GM23248 (cell line): Measurements from ENCODE around the gene BAMBI. TPM values are rescaled to one million over a fixed set of nuclear protein-coding genes. Genes with fewer than 3 reads are reported as not detected.
A peak's percentile ranks its signal among the peaks of the same experiment; 100 is the strongest.

Experiments
- DNase-seq: peaks from one replicate; pipeline ENCODE4 v3.0.0-alpha.2; 2015
- H2AFZ ChIP-seq: fragments of 200-600 bp; sonication (generic); 2 replicates; pipeline ENCODE4 v1.6.1; 2016; ENCODE audit warnings: antibody characterized with exemption
- H3F3A ChIP-seq: fragments of 200-600 bp; sonication (generic); 2 replicates; pipeline ENCODE4 v1.6.1; 2016; ENCODE audit warnings: mild to moderate bottlenecking, antibody characterized with exemption, mixed run types; ENCODE audit not compliant: insufficient read depth
- H3K27ac ChIP-seq: fragments of 200-600 bp; sonication (generic); 2 replicates; pipeline ENCODE4 v1.5.1; 2016; ENCODE audit warnings: mild to moderate bottlenecking
- H3K27me3 ChIP-seq: fragments of 200-600 bp; sonication (generic); replicated peaks from 2 replicates; pipeline ENCODE4 v1.6.1; 2016; ENCODE audit warnings: mild to moderate bottlenecking; ENCODE audit not compliant: insufficient read depth
- H3K36me3 ChIP-seq: fragments of 200-600 bp; sonication (generic); 2 replicates; pipeline ENCODE4 v1.6.1; 2016; ENCODE audit warnings: low read depth, mild to moderate bottlenecking
- H3K4me1 ChIP-seq: fragments of 200-600 bp; sonication (generic); 2 replicates; pipeline ENCODE4 v1.6.1; 2016; ENCODE audit warnings: mild to moderate bottlenecking; ENCODE audit not compliant: insufficient read depth
- H3K4me2 ChIP-seq: fragments of 200-600 bp; sonication (generic); one replicate; pipeline ENCODE4 v1.6.1; 2016; ENCODE audit warnings: mild to moderate bottlenecking; ENCODE audit not compliant: unreplicated experiment
- H3K4me3 ChIP-seq: fragments of 200-600 bp; sonication (generic); 2 replicates; pipeline ENCODE4 v1.5.1; 2016; ENCODE audit warnings: mild to moderate bottlenecking
- H3K79me2 ChIP-seq: fragments of 200-600 bp; sonication (generic); 2 replicates; pipeline ENCODE4 v1.6.1; 2016; ENCODE audit warnings: mild to moderate bottlenecking; ENCODE audit not compliant: insufficient read depth
- H3K9ac ChIP-seq: fragments of 200-600 bp; sonication (generic); 2 replicates; pipeline ENCODE4 v1.6.1; 2016; ENCODE audit warnings: mild to moderate bottlenecking
- H3K9me2 ChIP-seq: fragments of 200-600 bp; sonication (generic); 2 replicates; pipeline ENCODE4 v1.6.1; 2016; ENCODE audit warnings: mixed run types, mild to moderate bottlenecking, moderate library complexity; ENCODE audit not compliant: insufficient read depth
- H3K9me3 ChIP-seq: fragments of 200-600 bp; sonication (generic); one replicate; pipeline ENCODE4 v1.6.1; 2017; ENCODE audit warnings: low read depth
- H4K20me1 ChIP-seq: fragments of 200-600 bp; sonication (generic); 2 replicates; pipeline ENCODE4 v1.6.0; 2016; ENCODE audit not compliant: insufficient read depth
- EZH2 ChIP-seq: fragments of 200-600 bp; sonication (generic); IDR thresholded peaks from 2 replicates; pipeline ENCODE4 v1.6.1; 2018; ENCODE audit warnings: antibody characterized with exemption, mild to moderate bottlenecking; ENCODE audit not compliant: insufficient read depth, poor library complexity, severe bottlenecking
- EZH2phosphoT487 ChIP-seq: fragments of 200-600 bp; sonication (generic); IDR thresholded peaks from 2 replicates; pipeline ENCODE4 v1.6.1; 2018; ENCODE audit warnings: antibody characterized with exemption, moderate library complexity, mild to moderate bottlenecking, low read depth; ENCODE audit not compliant: insufficient read depth
- WGBS, 2 experiments: methylation state at CpG; one replicate each; pipeline ENCODE4 v1.1.6; 2015 to 2017; ENCODE audit warnings: low lambda C conversion rate in 2 of 2, low coverage in 1 of 2; ENCODE audit errors: missing lambda C conversion rate in 2 of 2; 5-methylcytosine and 5-hydroxymethylcytosine counted together
- in situ Hi-C: fragments of 300-500 bp; cut with MboI; formaldehyde crosslinking; loops from 2 replicates; pipeline ENCODE4 v1.15.0; 2020
- polyA plus RNA-seq: library from polyadenylated mRNA; unstranded; fragments of >200 nt; fragmentation: Nextera tagmentation; extraction: Ambion mirVana; gene quantifications from 2 replicates; pipeline ENCODE4 v1.2.1, GENCODE V29; 2016
- total RNA-seq: library from RNA; depleted of rRNA; stranded (reverse); fragments of >200 nt; shearing (Covaris generic); gene quantifications from 2 replicates; pipeline ENCODE4 v1.2.3, GENCODE V29; 2014

Gene BAMBI
- total and polyA plus RNA-seq, 2 experiments from 2014 or later, result 0.85 to 1.8 TPM

DNA sequence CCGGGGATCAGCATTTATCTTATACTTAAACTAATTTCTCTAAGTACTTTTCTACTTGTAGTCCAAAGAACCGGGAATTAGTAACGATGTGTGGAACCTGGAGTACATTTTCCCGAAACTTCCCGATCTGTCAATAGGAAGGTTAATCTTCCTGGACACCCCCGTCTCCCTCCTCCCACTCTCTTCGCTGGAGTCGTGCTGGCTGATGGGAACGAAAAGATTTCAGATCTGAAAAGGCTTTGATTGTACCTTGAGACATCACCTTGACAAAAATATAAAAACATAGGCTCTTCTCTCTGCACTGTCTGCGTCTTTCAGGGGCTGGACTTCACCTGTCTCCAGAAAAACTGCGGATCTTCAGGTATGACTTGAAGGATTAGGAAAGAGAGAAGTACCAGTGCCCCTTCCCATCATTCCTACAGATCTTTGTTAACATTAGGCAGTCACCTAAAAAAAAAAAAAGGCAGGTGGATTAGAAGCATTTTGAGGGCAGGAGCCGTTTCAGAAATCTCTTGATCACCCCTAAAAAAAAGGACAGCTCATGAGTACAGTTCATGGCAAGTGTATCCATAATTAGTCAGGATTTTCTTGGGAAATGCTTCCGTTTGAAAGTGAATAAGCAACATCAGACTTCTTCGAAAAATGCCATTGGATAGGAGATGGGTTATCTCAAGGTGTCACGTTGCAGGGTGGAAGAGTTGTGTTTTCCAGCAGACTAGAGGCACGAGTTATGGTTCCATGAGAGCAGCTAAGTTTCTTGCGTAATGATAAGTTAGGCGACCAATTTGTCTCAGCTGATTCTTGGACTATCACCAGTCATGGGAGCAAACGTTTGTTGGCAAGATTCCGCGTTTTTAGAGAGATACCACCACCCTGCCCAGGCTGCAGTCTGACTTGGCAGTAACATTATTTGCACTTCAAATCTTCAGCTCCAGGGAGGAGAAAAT is 7.8 kb upstream of the BAMBI start:
- no peak for DNase-seq
- Histone ChIP-seq H3F3A (no peaks in the 10 kb centered on the region), H3K9me3 (no peaks in the 10 kb centered on the region), H3K4me2 (peak overlapping the region; percentile 51), H3K4me3 (peak overlapping the region; percentile 57), H4K20me1 (no peaks in the 10 kb centered on the region), H3K27me3 (peaks cover 53% of the 10 kb centered on the region), H3K36me3 (no peaks in the 10 kb centered on the region), H3K9ac (no peak overlapping the region), H3K4me1 (0 out of 2 replicates have a peak, but pooled peaks cover 2% of the 10 kb centered on the region), H2AFZ (peak overlapping the region; percentile 68), H3K27ac (no peak overlapping the region), H3K79me2 (no peaks in the 10 kb centered on the region), H3K9me2 (no peaks in the 10 kb centered on the region)
- TF ChIP-seq EZH2, result no peak
- TF ChIP-seq EZH2phosphoT487, result no peak
- in situ Hi-C loops, result loop anchor here (10.0 kb wide), 1 partner anchor 635 kb away; no protein-coding TSS in a partner anchor
- 33 to 34% methylated on average over 21 of the region's 21 CpGs for WGBS, 2 experiments

DNA sequence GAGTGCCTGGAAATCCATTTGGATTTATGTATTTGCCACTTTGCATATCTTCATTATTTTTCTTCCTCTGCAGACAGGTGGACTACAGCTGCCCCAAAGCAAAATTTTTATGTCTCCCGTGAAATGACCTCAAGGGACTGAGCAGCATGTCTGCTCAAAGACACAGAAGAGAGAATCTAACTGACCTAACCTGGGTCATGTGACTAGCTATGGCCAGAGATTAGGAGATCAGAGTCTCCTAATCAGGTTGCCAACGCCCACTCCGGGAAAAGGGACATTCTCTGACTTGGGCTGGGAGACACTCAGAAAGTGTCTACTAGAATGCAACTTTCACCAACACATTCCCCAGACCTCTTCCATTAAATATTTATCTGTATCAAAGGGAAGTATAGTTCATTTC is 2.5 kb upstream of the BAMBI start:
- no peak overlapping the region for H3K4me3 ChIP-seq
- 51 to 70% methylated on average over 3 of the region's 3 CpGs for WGBS, 2 experiments
- no peaks in the 10 kb centered on the region for H3K9me2 ChIP-seq
- H3F3A ChIP-seq, result peaks cover 4% of the 10 kb centered on the region; the same call in 1 of the 2 replicates
- H3K4me1 ChIP-seq, result no peaks in the 10 kb centered on the region
- peaks cover 56% of the 10 kb centered on the region for H3K27me3 ChIP-seq
- H4K20me1 ChIP-seq, result no peaks in the 10 kb centered on the region
- no peaks in the 10 kb centered on the region for H3K79me2 ChIP-seq
- no peak for TF ChIP-seq EZH2phosphoT487
- TF ChIP-seq EZH2, result no peak
- no peaks in the 10 kb centered on the region for H3K9me3 ChIP-seq
- no peaks in the 10 kb centered on the region for H3K36me3 ChIP-seq
- no peak overlapping the region for H3K4me2 ChIP-seq
- H2AFZ ChIP-seq, result no peak overlapping the region
- no peak overlapping the region for H3K9ac ChIP-seq
- H3K27ac ChIP-seq, result no peak overlapping the region
- DNase-seq, result no peak
- in situ Hi-C loops, result no loop called here

DNA sequence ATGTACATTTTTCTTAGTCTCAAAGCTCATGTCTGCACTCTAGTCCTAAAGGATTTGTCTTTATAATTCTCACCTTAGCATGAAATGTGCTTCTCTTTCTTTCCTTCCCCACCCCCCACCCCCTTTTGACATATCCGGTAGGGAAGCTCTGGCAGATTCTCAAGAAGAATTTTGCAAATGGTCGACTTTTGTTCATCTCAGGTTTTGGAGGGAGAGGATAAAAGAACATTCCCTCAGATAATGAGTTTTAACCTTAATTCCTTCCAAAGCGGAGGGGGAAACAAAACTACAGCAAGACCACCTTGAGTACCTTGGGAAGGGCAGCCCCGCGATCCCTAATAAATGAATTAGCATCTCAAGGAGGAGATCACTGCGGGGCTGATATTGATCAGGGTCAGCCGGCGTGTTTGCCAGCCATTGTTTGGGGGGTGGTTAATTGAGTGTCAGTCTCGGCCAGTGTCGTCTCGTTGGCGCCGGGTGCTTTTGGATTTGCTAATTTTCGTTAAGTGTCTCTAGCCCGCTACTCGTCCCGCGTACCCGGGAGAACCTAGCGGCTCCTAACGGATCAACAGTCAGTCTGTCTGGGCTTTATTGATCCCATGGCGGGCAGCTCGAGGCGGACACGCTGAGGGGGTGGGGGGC is 874 bp upstream of the BAMBI start:
- Histone ChIP-seq H3K4me3 (peak overlapping the region; percentile 73), H3K27me3 (peaks cover 55% of the 10 kb centered on the region), H2AFZ (peak overlapping the region; percentile 54; the same call in 1 of the 2 replicates), H3K4me1 (no peaks in the 10 kb centered on the region), H3K27ac (no peak overlapping the region), H3K9me2 (no peaks in the 10 kb centered on the region), H3K9me3 (no peaks in the 10 kb centered on the region), H3F3A (peaks cover 4% of the 10 kb centered on the region; the same call in 1 of the 2 replicates), H3K79me2 (no peaks in the 10 kb centered on the region), H3K9ac (no peak overlapping the region), H4K20me1 (no peaks in the 10 kb centered on the region), H3K4me2 (peak overlapping the region; percentile 56), H3K36me3 (no peaks in the 10 kb centered on the region)
- 5 to 6% methylated on average over 18 to 25 of the region's 25 CpGs for WGBS, 2 experiments
- no peak for TF ChIP-seq EZH2phosphoT487
- peak; percentile 55 for TF ChIP-seq EZH2
- in situ Hi-C loops, result no loop called here
- DNase-seq, result peak; percentile 45

DNA sequence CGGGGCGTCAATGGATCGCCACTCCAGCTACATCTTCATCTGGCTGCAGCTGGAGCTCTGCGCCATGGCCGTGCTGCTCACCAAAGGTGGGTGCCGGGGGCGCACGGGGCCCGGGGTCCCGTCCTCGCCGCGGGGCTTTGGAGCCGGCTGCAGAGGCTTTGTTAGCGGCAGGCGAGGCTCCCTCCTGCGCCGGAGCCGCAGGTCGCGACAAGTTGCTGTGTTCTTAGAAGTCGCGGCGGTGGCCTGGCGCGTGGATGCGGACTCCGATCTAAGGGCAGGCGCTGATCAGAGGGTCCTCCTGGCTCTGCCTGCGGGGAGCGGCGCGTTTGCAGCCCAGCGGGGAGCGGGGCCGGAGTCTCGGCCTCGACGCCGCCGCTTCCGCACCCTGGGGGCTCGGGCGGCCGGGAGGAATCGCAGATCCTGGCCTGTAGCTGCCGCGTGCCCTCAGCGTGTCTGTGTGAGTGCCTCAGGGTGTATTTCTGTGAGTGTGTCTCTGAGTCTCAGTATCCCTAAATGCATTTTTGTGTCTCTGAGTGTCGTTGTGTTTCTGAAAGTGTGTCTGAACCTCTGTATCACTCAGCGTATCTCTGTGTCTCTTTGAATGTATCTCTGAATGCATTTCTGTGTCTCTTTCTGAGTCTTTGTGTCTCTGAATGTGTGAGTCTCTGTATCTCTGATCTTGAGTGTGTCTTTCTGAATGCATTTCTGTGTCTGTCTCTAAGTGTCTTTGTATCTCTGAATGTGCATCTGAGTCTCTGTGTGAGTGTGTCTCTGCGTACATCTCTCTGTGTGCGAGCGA is 766 bp downstream of the BAMBI start:
- H2AFZ ChIP-seq, result peak overlapping the region; percentile 79
- TF ChIP-seq EZH2 (no peak), EZH2phosphoT487 (no peak)
- no peaks in the 10 kb centered on the region for H3K4me1 ChIP-seq
- peak overlapping the region; percentile 77 for H3K4me2 ChIP-seq
- in situ Hi-C loops, result no loop called here
- no peaks in the 10 kb centered on the region for H3K9me2 ChIP-seq
- peaks cover 53% of the 10 kb centered on the region for H3K27me3 ChIP-seq
- WGBS, 2 experiments, result 7 to 8% methylated on average over 53 to 54 of the region's 54 CpGs
- H3K79me2 ChIP-seq, result no peaks in the 10 kb centered on the region
- H3K36me3 ChIP-seq, result no peaks in the 10 kb centered on the region
- H3K4me3 ChIP-seq, result peak overlapping the region; percentile 73
- H3K9ac ChIP-seq, result peak overlapping the region; percentile 43
- no peaks in the 10 kb centered on the region for H3K9me3 ChIP-seq
- H3F3A ChIP-seq, result peaks cover 4% of the 10 kb centered on the region; the same call in 1 of the 2 replicates
- peak; percentile 47 for DNase-seq
- H4K20me1 ChIP-seq, result no peaks in the 10 kb centered on the region
- no peak overlapping the region for H3K27ac ChIP-seq
